ENCODE results near the gene NAALADL2.

The NAALADL2 gene

DNA sequence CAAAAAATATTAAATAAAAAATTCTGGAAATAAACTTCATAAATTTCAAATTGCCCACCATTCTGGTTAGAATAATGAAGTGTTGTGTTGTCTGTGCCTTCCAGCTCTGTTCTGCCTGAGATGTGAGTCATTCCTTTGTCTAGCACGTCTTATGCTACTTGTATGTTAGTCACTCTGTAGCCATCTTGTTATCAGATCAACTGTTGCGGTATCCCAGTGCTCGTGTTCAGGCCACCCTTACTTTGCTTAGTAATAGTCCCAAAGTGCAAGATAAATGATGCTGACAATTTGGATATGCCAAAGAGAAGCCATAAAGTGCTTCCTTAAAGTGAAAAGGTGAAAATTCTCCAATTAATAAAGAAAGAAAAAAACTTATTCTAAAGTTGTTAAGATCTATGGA lies 527.5 kb downstream of the NAALADL2 start:
- no peaks in the 10 kb centered on the region for H3K36me3 ChIP-seq (ENCODE audit: low read length)
- no peak overlapping the region for H3K4me3 ChIP-seq (ENCODE audit: insufficient read depth, low read length, poor library complexity, severe bottlenecking)
- H3K9me2 ChIP-seq (replicated peaks; ENCODE audit: insufficient read depth, low read length) = no peaks in the 10 kb centered on the region
- no peak overlapping the region for H3K4me2 ChIP-seq (ENCODE audit: low read depth, low read length, poor library complexity, severe bottlenecking)
- H3K9ac ChIP-seq (ENCODE audit: low read length) = no peak overlapping the region
- H2AFZ ChIP-seq (ENCODE audit: low read depth, low read length, severe bottlenecking) = no peak overlapping the region
- no peak overlapping the region for H3K27ac ChIP-seq (ENCODE audit: low read depth, low read length)
- H3K27me3 ChIP-seq (ENCODE audit: low read length) = no peaks in the 10 kb centered on the region
- H3K9me3 ChIP-seq (ENCODE audit: insufficient read depth, low read length) = no peaks in the 10 kb centered on the region
- no peaks in the 10 kb centered on the region for H4K20me1 ChIP-seq (ENCODE audit: low read depth, low read length)
- no peaks in the 10 kb centered on the region for H3K79me2 ChIP-seq (ENCODE audit: insufficient read depth, low read length)
- no peaks in the 10 kb centered on the region for H3F3A ChIP-seq (ENCODE audit: insufficient read depth)
- TF ChIP-seq, protein P1, sequence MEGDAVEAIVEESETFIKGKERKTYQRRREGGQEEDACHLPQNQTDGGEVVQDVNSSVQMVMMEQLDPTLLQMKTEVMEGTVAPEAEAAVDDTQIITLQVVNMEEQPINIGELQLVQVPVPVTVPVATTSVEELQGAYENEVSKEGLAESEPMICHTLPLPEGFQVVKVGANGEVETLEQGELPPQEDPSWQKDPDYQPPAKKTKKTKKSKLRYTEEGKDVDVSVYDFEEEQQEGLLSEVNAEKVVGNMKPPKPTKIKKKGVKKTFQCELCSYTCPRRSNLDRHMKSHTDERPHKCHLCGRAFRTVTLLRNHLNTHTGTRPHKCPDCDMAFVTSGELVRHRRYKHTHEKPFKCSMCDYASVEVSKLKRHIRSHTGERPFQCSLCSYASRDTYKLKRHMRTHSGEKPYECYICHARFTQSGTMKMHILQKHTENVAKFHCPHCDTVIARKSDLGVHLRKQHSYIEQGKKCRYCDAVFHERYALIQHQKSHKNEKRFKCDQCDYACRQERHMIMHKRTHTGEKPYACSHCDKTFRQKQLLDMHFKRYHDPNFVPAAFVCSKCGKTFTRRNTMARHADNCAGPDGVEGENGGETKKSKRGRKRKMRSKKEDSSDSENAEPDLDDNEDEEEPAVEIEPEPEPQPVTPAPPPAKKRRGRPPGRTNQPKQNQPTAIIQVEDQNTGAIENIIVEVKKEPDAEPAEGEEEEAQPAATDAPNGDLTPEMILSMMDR (IDR thresholded peaks at IDR 0.05; ENCODE audit: insufficient read depth, low read length, poor library complexity, severe bottlenecking) = no peak

DNA sequence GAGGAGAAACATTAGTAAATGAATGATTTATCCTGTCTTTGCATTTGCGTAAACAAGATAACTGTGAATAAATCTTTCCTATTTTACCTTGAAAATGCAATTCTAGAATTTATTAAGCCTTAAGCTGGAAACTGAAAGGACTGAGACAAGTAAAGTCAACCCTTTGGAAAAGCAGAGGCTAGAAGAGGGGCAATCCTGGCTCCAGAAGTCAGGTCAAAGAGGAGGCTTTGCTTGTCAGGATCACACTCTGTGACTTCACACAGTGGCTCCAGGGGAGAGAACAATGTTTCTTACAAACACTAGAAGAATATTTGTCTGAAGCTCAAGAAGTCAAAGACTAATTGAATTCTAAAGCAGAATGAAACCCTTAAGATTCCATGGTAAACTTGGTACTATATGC lies 530.4 kb downstream of the NAALADL2 start:
- Histone ChIP-seq H3K79me2 (ENCODE audit: insufficient read depth, low read length) (no peaks in the 10 kb centered on the region), H3F3A (ENCODE audit: insufficient read depth) (no peaks in the 10 kb centered on the region), H3K27ac (ENCODE audit: low read depth, low read length) (no peak overlapping the region), H3K4me3 (ENCODE audit: insufficient read depth, low read length, poor library complexity, severe bottlenecking) (no peak overlapping the region), H3K9me3 (ENCODE audit: insufficient read depth, low read length) (no peaks in the 10 kb centered on the region), H2AFZ (ENCODE audit: low read depth, low read length, severe bottlenecking) (no peak overlapping the region), H3K9me2 (replicated peaks; ENCODE audit: insufficient read depth, low read length) (no peaks in the 10 kb centered on the region), H3K4me2 (ENCODE audit: low read depth, low read length, poor library complexity, severe bottlenecking) (no peak overlapping the region), H3K36me3 (ENCODE audit: low read length) (no peaks in the 10 kb centered on the region), H3K9ac (ENCODE audit: low read length) (no peak overlapping the region), H4K20me1 (ENCODE audit: low read depth, low read length) (no peaks in the 10 kb centered on the region), H3K27me3 (ENCODE audit: low read length) (no peaks in the 10 kb centered on the region)
- no peak for TF ChIP-seq EZH2phosphoT487 (conservative IDR thresholded peaks at IDR 0.05; ENCODE audit: low read length)
- TF ChIP-seq, protein P1 (IDR thresholded peaks at IDR 0.05; ENCODE audit: insufficient read depth, low read length, poor library complexity, severe bottlenecking) = no peak

DNA sequence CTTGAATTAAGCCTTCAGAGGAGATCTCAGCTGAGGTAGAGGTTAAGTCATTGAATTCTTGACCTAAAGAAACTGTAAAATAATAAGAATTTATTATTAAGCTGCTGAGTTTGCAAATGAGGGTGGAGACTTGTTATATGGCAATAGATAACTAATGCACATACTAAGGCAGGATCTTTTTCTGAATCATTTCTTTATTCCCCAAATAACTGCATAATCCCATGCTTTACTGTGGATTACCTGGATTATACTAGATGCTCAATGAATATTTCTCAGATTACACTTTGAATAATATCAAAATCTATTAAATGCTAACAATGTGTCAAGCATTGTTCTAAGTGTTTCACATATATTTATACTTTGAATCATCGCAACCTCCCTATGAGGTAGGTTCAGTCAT lies 532.5 kb downstream of the NAALADL2 start:
- H3K9me2 ChIP-seq (replicated peaks; ENCODE audit: insufficient read depth, low read length) = no peaks in the 10 kb centered on the region
- H3K27me3 ChIP-seq (ENCODE audit: low read length) = no peaks in the 10 kb centered on the region
- H2AFZ ChIP-seq (ENCODE audit: low read depth, low read length, severe bottlenecking) = no peak overlapping the region
- H4K20me1 ChIP-seq (ENCODE audit: low read depth, low read length) = no peaks in the 10 kb centered on the region
- no peak overlapping the region for H3K27ac ChIP-seq (ENCODE audit: low read depth, low read length)
- no peaks in the 10 kb centered on the region for H3K36me3 ChIP-seq (ENCODE audit: low read length)
- TF ChIP-seq, protein P1 (IDR thresholded peaks at IDR 0.05; ENCODE audit: insufficient read depth, low read length, poor library complexity, severe bottlenecking) = no peak
- TF ChIP-seq EZH2phosphoT487 (conservative IDR thresholded peaks at IDR 0.05; ENCODE audit: low read length) = no peak
- no peaks in the 10 kb centered on the region for H3F3A ChIP-seq (ENCODE audit: insufficient read depth)
- H3K9me3 ChIP-seq (ENCODE audit: insufficient read depth, low read length) = no peaks in the 10 kb centered on the region
- no peaks in the 10 kb centered on the region for H3K79me2 ChIP-seq (ENCODE audit: insufficient read depth, low read length)
- no peak overlapping the region for H3K4me3 ChIP-seq (ENCODE audit: insufficient read depth, low read length, poor library complexity, severe bottlenecking)
- H3K4me2 ChIP-seq (ENCODE audit: low read depth, low read length, poor library complexity, severe bottlenecking) = no peak overlapping the region
- no peak overlapping the region for H3K9ac ChIP-seq (ENCODE audit: low read length)

DNA sequence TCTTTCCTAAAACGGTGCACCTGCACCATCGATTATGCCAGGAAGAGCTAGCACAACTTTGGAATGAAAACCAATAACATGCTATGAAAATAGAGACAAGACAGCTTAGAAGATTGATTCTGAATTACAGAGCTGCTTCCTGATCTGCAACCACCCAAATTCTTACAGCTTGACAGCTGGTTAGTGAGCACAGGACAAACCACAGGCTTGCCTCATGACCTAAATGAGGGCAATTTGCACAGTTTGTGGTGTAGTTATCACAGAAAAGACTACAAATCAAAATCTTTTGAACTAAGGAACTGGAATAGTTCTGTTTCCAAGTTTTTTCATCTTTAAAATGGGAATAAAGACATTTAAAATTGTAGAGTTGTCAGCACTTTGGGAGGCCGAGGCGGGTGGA lies 533.5 kb downstream of the NAALADL2 start:
- H3K79me2 ChIP-seq (ENCODE audit: insufficient read depth, low read length) = no peaks in the 10 kb centered on the region
- no peaks in the 10 kb centered on the region for H4K20me1 ChIP-seq (ENCODE audit: low read depth, low read length)
- H3K36me3 ChIP-seq (ENCODE audit: low read length) = no peaks in the 10 kb centered on the region
- no peaks in the 10 kb centered on the region for H3K9me2 ChIP-seq (replicated peaks; ENCODE audit: insufficient read depth, low read length)
- no peak overlapping the region for H3K9ac ChIP-seq (ENCODE audit: low read length)
- H3K4me3 ChIP-seq (ENCODE audit: insufficient read depth, low read length, poor library complexity, severe bottlenecking) = no peak overlapping the region
- no peak overlapping the region for H3K4me2 ChIP-seq (ENCODE audit: low read depth, low read length, poor library complexity, severe bottlenecking)
- no peaks in the 10 kb centered on the region for H3K9me3 ChIP-seq (ENCODE audit: insufficient read depth, low read length)
- no peaks in the 10 kb centered on the region for H3K27me3 ChIP-seq (ENCODE audit: low read length)
- no peak overlapping the region for H3K27ac ChIP-seq (ENCODE audit: low read depth, low read length)
- H2AFZ ChIP-seq (ENCODE audit: low read depth, low read length, severe bottlenecking) = no peak overlapping the region
- H3F3A ChIP-seq (ENCODE audit: insufficient read depth) = no peaks in the 10 kb centered on the region
- TF ChIP-seq, protein P1 (IDR thresholded peaks at IDR 0.05; ENCODE audit: insufficient read depth, low read length, poor library complexity, severe bottlenecking) = no peak
- TF ChIP-seq EZH2phosphoT487 (conservative IDR thresholded peaks at IDR 0.05; ENCODE audit: low read length) = no peak
